Measurements from ENCODE around the gene WDR89. TPM values are rescaled to one million over a fixed set of nuclear protein-coding genes. Genes with fewer than 3 reads are reported as not detected.
A peak's percentile ranks its signal among the peaks of the same experiment; 100 is the strongest.

The WDR89 gene
- 21.9 and 24.4 TPM in 2 replicates for total RNA-seq

GRCh38 chr14:63641473-63642228, at the start of gene WDR89:
Gene WDR89, minus strand, starts transcription at chr14:63641871. Its CDS starts 41,929 bp downstream, at chr14:63599942.
- POLR2A ChIA-PET = interaction anchor here (0.5 to 4.0 kb wide), 26 partner anchors 8 to 1564 kb away, joined by 3 to 47 read pairs (median 4); partner anchors contain the start of genes PPP2R5E, SGPP1 and ZBTB1
- H3K27me3 Mint-ChIP-seq = no peaks in the 10 kb centered on the region
- no peak for TF ChIP-seq CTCF (IDR thresholded peaks at IDR 0.05)
- H3K9me3 Mint-ChIP-seq = peaks cover 3% of the 10 kb centered on the region
- CTCF ChIA-PET = interaction anchor here (0.8 to 4.6 kb wide), 6 partner anchors 8 to 253 kb away, joined by 3 to 26 read pairs (median 4); no protein-coding TSS in a partner anchor
- peak; percentile 84 for DNase-seq
- peak; percentile 83 for ATAC-seq (ENCODE audit: low read depth)
- H3K36me3 Mint-ChIP-seq (ENCODE audit: low read depth) = peaks cover 39% of the 10 kb centered on the region
- intact Hi-C loops (cut with micrococcal nuclease) = loop anchor here (1.0 to 5.0 kb wide), 12 partner anchors 87 to 1771 kb away; partner anchors contain the start of genes FUT8, MAX, MTHFD1 and PPP2R5E
- peaks cover 34% of the 10 kb centered on the region for H3K4me1 Mint-ChIP-seq
- H3K27ac Mint-ChIP-seq = peak within 1 kb of the TSS; percentile 98
- peak within 1 kb of the TSS; percentile 92 for H3K4me3 Mint-ChIP-seq

GRCh38 chr14:63689132-63689531, 47.5 kb upstream of the WDR89 start:
- ChIA-PET CTCF (no interaction called here), POLR2A (interaction anchor here (0.6 kb wide), 1 partner anchor 33 kb away, joined by 4 read pairs; no protein-coding TSS in a partner anchor)

GRCh38 chr14:63686926-63687325, 45.3 kb upstream of the WDR89 start:
- Mint-ChIP-seq H3K4me3 (no peak overlapping the region), H3K27ac (no peak overlapping the region), H3K4me1 (peaks cover 3% of the 10 kb centered on the region), H3K9me3 (no peaks in the 10 kb centered on the region), H3K27me3 (no peaks in the 10 kb centered on the region), H3K36me3 (ENCODE audit: low read depth) (peaks cover 38% of the 10 kb centered on the region)
- intact Hi-C loops (cut with micrococcal nuclease) = no loop called here
- no peak for ATAC-seq (ENCODE audit: low read depth)
- no peak for DNase-seq
- TF ChIP-seq CTCF (IDR thresholded peaks at IDR 0.05) = no peak
- ChIA-PET POLR2A (no interaction called here), CTCF (no interaction called here)

More at GRCh38 chr14:63689132-63689531, 47.5 kb upstream of the WDR89 start:
- Mint-ChIP-seq H3K4me3 (no peak overlapping the region), H3K36me3 (ENCODE audit: low read depth) (peaks cover 33% of the 10 kb centered on the region), H3K27me3 (no peaks in the 10 kb centered on the region), H3K4me1 (peaks cover 14% of the 10 kb centered on the region), H3K9me3 (no peaks in the 10 kb centered on the region), H3K27ac (no peak overlapping the region)
- no peak for DNase-seq
- no peak for ATAC-seq (ENCODE audit: low read depth)
- no peak for TF ChIP-seq CTCF (IDR thresholded peaks at IDR 0.05)
- intact Hi-C loops (cut with micrococcal nuclease) = no loop called here

- ChIA-PET CTCF (no interaction called here), POLR2A (no interaction called here)
- H3K27ac Mint-ChIP-seq = no peak overlapping the region
- intact Hi-C loops (cut with micrococcal nuclease) = no loop called here
- ATAC-seq (ENCODE audit: low read depth) = no peak
- TF ChIP-seq CTCF (IDR thresholded peaks at IDR 0.05) = no peak
- no peaks in the 10 kb centered on the region for H3K27me3 Mint-ChIP-seq
- no peak for DNase-seq
- no peaks in the 10 kb centered on the region for H3K9me3 Mint-ChIP-seq
- no peak overlapping the region for H3K4me3 Mint-ChIP-seq
- peaks cover 2% of the 10 kb centered on the region for H3K4me1 Mint-ChIP-seq
- peaks cover 41% of the 10 kb centered on the region for H3K36me3 Mint-ChIP-seq (ENCODE audit: low read depth)
Measured at GRCh38 chr14:63685401-63685800, 43.7 kb upstream of the WDR89 start.

All from activated B cell treated with CpG ODN at 0.5 μM for 24 hours (primary cell).